Breast epithelium (tissue), 4 donors: ENCODE data around the gene MELTF. TPM values are rescaled to one million over a fixed set of nuclear protein-coding genes. Genes with fewer than 3 reads are reported as not detected.

Experiments
- DNase-seq, 2 donors: peaks; one replicate each; pipeline ENCODE4 v3.0.0-alpha.2; 2019; ENCODE audit warnings: low spot score in 2 of 2
- H3K27ac ChIP-seq, 2 donors: fragments of 200-600 bp; sonication (generic) in 1 of 2; one replicate each; pipeline ENCODE4 v1.5.1; 2016 to 2019; ENCODE audit warnings: mild to moderate bottlenecking in 1 of 2
- H3K27me3 ChIP-seq, 2 donors: fragments of 200-600 bp; sonication (generic) in 1 of 2; one replicate each; pipeline versions ENCODE4 v1.5.1 to v1.6.0; 2017 to 2019; ENCODE audit warnings: control low read depth in 1 of 2, mild to moderate bottlenecking in 1 of 2
- H3K36me3 ChIP-seq: fragments of 200-600 bp; one replicate; pipeline ENCODE4 v1.5.1; 2019
- H3K4me1 ChIP-seq, 2 donors: fragments of 200-600 bp; sonication (generic); one replicate each; pipeline ENCODE4 v1.5.1; 2016 to 2019; ENCODE audit warnings: control low read depth in 1 of 2
- H3K4me3 ChIP-seq, 3 donors: fragments of 200-600 bp; sonication (generic); 1 replicate in 2 of 3; 2 replicates in 1 of 3; pipeline ENCODE4 v1.5.1; 2016 to 2019; ENCODE audit warnings: mild to moderate bottlenecking in 3 of 3, moderate library complexity in 2 of 3
- H3K9me3 ChIP-seq, 2 donors: fragments of 200-600 bp; sonication (generic) in 1 of 2; one replicate each; pipeline ENCODE4 v1.5.1; 2016 to 2019; ENCODE audit warnings: control low read depth in 1 of 2
- CTCF ChIP-seq, 3 donors: fragments of 450-650 bp; IDR thresholded peaks; one replicate each; pipeline ENCODE4 v1.5.1; 2016 to 2017; ENCODE audit warnings: antibody characterized with exemption in 3 of 3, mild to moderate bottlenecking in 3 of 3, moderate library complexity in 3 of 3
- POLR2A ChIP-seq: fragments of 450-650 bp; IDR thresholded peaks from one replicate; pipeline ENCODE4 v1.6.1; 2016; ENCODE audit warnings: antibody characterized with exemption, mild to moderate bottlenecking, moderate library complexity
- POLR2AphosphoS5 ChIP-seq, 3 donors: sonication (generic); formaldehyde crosslinking; IDR thresholded peaks; one replicate each; pipeline ENCODE4 v1.6.1; 2017; ENCODE audit warnings: antibody characterized with exemption in 3 of 3
- intact Hi-C: fragments of 100-400 bp; cut with DNase I; formaldehyde crosslinking; loops from one replicate; pipeline ENCODE4 v1.15.1; 2023; ENCODE audit warnings: low total_unique reads
- total RNA-seq, 3 donors: library from RNA; depleted of rRNA; stranded (reverse); fragments of >200 nt; gene quantifications; one replicate each; pipeline ENCODE4 v1.1.0, GENCODE V29; 2016

The MELTF gene
- total RNA-seq, 3 donors from 2014 or later: 7.2 to 58.2 (median 10.2) TPM

- H3K27ac ChIP-seq: no peak overlapping the region
- intact Hi-C loops: no loop called here
- H3K27me3 ChIP-seq: no peaks in the 10 kb centered on the region
- no peaks in the 10 kb centered on the region for H3K36me3 ChIP-seq
- no peak for DNase-seq
- peaks cover 0 to 5% of the 10 kb centered on the region in 2 donors for H3K4me1 ChIP-seq
- H3K4me3 ChIP-seq: no peak overlapping the region
- no peaks in the 10 kb centered on the region for H3K9me3 ChIP-seq
- TF ChIP-seq CTCF (IDR thresholded peaks at IDR 0.05) (no peak), POLR2A (no peak), POLR2AphosphoS5 (IDR thresholded peaks at IDR 0.05) (no peak)
Observed at GRCh38 chr3:196965112-196965803, 64.4 kb downstream of the MELTF start.

- DNase-seq: no peak
- intact Hi-C loops: no loop called here
- no peak overlapping the region for H3K4me3 ChIP-seq
- TF ChIP-seq POLR2A: no peak
- no peak for TF ChIP-seq CTCF (IDR thresholded peaks at IDR 0.05)
- no peak for TF ChIP-seq POLR2AphosphoS5 (IDR thresholded peaks at IDR 0.05)
- no peak overlapping the region for H3K27ac ChIP-seq
- H3K9me3 ChIP-seq: no peaks in the 10 kb centered on the region
- peaks cover 0 to 5% of the 10 kb centered on the region in 2 donors for H3K4me1 ChIP-seq
- H3K36me3 ChIP-seq: no peaks in the 10 kb centered on the region
- H3K27me3 ChIP-seq: no peaks in the 10 kb centered on the region
Observed at GRCh38 chr3:196963631-196963953, 66.0 kb downstream of the MELTF start.

GRCh38 chr3:196962930-196963630, 66.5 kb downstream of the MELTF start:
- H3K9me3 ChIP-seq: no peaks in the 10 kb centered on the region
- H3K27ac ChIP-seq: no peak overlapping the region
- no peak for TF ChIP-seq POLR2AphosphoS5 (IDR thresholded peaks at IDR 0.05)
- no peak for TF ChIP-seq POLR2A
- no peak for TF ChIP-seq CTCF (IDR thresholded peaks at IDR 0.05)
- no peaks in the 10 kb centered on the region for H3K36me3 ChIP-seq
- H3K4me3 ChIP-seq: no peak overlapping the region
- DNase-seq: no peak
- no peaks in the 10 kb centered on the region for H3K27me3 ChIP-seq
- peaks cover 0 to 3% of the 10 kb centered on the region in 2 donors for H3K4me1 ChIP-seq
- intact Hi-C loops: no loop called here

GRCh38 chr3:196962108-196962929, 67.3 kb downstream of the MELTF start:
- H3K27me3 ChIP-seq: no peaks in the 10 kb centered on the region
- H3K4me1 ChIP-seq: no peaks in the 10 kb centered on the region
- no peak for DNase-seq
- H3K9me3 ChIP-seq: no peaks in the 10 kb centered on the region
- H3K4me3 ChIP-seq: no peak overlapping the region
- no peak overlapping the region for H3K27ac ChIP-seq
- intact Hi-C loops: no loop called here
- H3K36me3 ChIP-seq: no peaks in the 10 kb centered on the region
- TF ChIP-seq POLR2AphosphoS5 (IDR thresholded peaks at IDR 0.05) (no peak), CTCF (IDR thresholded peaks at IDR 0.05) (no peak), POLR2A (no peak)

GRCh38 chr3:196954832-196955231, 74.8 kb downstream of the MELTF start:
- Histone ChIP-seq H3K36me3 (no peaks in the 10 kb centered on the region), H3K4me3 (no peak overlapping the region), H3K9me3 (no peaks in the 10 kb centered on the region), H3K27me3 (no peaks in the 10 kb centered on the region), H3K4me1 (no peaks in the 10 kb centered on the region), H3K27ac (no peak overlapping the region)
- TF ChIP-seq POLR2AphosphoS5 (IDR thresholded peaks at IDR 0.05): no peak
- no peak for TF ChIP-seq POLR2A
- no peak for TF ChIP-seq CTCF (IDR thresholded peaks at IDR 0.05)
- intact Hi-C loops: no loop called here
- no peak for DNase-seq
